ENCODE results near the gene GNAL. TPM values are rescaled to one million over a fixed set of nuclear protein-coding genes. Genes with fewer than 3 reads are reported as not detected.

GNAL gene
- total RNA-seq, 6 experiments from 2014 or later, result 0.09 to 0.21 (median 0.17) TPM

GRCh38 chr18:11775436-11776174 lies 86.5 kb downstream of the GNAL start:
- Mint-ChIP-seq H3K4me3 (no peak overlapping the region), H3K27ac (no peak overlapping the region), H3K4me1 (ENCODE audit: low read depth) (no peaks in the 10 kb centered on the region), H3K36me3 (ENCODE audit: low read depth) (no peaks in the 10 kb centered on the region), H3K9me3 (no peaks in the 10 kb centered on the region), H3K27me3 (ENCODE audit: insufficient read depth) (peaks cover 26% of the 10 kb centered on the region)
- TF ChIP-seq CTCF (IDR thresholded peaks at IDR 0.05), result no peak
- no peak for DNase-seq

GRCh38 chr18:11780042-11780441 lies 91.0 kb downstream of the GNAL start:
- Mint-ChIP-seq H3K4me1 (ENCODE audit: low read depth) (no peaks in the 10 kb centered on the region), H3K4me3 (no peak overlapping the region), H3K9me3 (no peaks in the 10 kb centered on the region), H3K27ac (no peak overlapping the region), H3K36me3 (ENCODE audit: low read depth) (no peaks in the 10 kb centered on the region), H3K27me3 (ENCODE audit: insufficient read depth) (peaks cover 18% of the 10 kb centered on the region)
- DNase-seq, result no peak
- TF ChIP-seq CTCF (IDR thresholded peaks at IDR 0.05), result no peak

DNA sequence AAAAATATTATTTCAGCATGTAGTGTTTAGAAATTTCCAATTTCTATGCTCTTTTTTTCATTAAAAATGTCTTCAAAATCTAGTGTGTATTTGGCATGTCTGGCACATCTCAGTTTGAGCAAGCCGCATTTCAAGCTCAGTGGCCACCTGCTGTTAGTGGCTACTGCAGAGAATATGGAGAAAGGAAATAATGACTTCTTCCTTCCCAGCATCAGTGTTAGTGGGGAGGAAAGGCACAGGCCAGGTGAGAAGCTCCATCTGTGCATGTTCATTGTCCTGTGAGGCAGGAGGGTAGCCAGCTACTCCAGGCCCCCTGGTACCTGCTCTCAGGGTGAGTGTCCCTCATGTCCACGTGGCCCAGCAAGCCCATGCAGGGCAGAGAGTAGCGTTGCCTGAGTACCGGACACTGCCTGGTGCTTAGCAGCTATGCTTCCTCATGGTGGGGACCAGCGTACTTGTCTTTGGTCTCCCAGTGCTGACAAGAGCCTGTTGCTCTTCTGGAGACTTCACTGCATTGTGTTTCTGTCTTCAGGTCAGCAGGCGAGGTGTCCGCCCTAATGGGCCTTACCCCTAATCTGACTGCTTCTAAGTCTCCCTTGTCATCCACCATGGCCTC lies 94.8 kb downstream of the GNAL start:
- H3K9me3 Mint-ChIP-seq, result no peaks in the 10 kb centered on the region
- H3K4me3 Mint-ChIP-seq, result no peak overlapping the region
- H3K4me1 Mint-ChIP-seq (ENCODE audit: low read depth), result no peaks in the 10 kb centered on the region
- no peak for DNase-seq
- no peak overlapping the region for H3K27ac Mint-ChIP-seq
- TF ChIP-seq CTCF (IDR thresholded peaks at IDR 0.05), result no peak
- H3K36me3 Mint-ChIP-seq (ENCODE audit: low read depth), result no peaks in the 10 kb centered on the region
- H3K27me3 Mint-ChIP-seq (ENCODE audit: insufficient read depth), result peaks cover 22% of the 10 kb centered on the region

DNA sequence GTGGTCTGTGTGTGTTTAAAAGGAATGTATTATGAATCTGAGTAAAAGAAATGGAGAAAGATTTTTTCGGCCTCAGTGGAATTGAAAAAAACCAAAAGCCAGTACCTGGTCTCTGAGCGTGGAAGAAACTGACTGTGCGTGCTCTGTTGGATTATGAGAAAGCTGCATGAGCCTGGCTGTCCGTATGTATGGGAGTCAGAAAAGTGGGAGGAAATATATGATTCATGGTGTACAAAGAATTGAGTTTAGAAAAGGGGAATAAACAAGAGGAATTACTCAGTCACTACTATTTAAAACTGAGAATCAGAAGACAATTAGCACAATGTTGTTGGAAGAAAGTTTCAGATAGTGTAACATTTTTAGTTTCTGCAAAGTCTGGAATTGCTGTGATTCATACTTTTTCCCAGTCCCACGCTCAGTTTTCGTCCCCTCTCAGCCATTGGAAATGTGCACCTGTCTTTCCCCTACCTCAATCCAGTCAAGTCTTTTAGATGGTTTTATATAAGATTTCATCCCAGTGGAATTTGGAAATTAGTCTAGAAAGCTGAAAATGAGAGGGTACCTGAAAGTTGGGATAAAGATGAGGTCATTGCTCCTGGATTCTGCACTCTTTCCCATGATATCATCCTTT lies 95.7 kb downstream of the GNAL start:
- Mint-ChIP-seq H3K27me3 (ENCODE audit: insufficient read depth) (peaks cover 18% of the 10 kb centered on the region), H3K4me1 (ENCODE audit: low read depth) (no peaks in the 10 kb centered on the region), H3K36me3 (ENCODE audit: low read depth) (no peaks in the 10 kb centered on the region), H3K4me3 (no peak overlapping the region), H3K27ac (no peak overlapping the region), H3K9me3 (no peaks in the 10 kb centered on the region)
- no peak for TF ChIP-seq CTCF (IDR thresholded peaks at IDR 0.05)
- no peak for DNase-seq

GRCh38 chr18:11785444-11786055 lies 96.5 kb downstream of the GNAL start:
- H3K27me3 Mint-ChIP-seq (ENCODE audit: insufficient read depth), result peaks cover 20% of the 10 kb centered on the region
- H3K9me3 Mint-ChIP-seq, result no peaks in the 10 kb centered on the region
- no peak for DNase-seq
- H3K27ac Mint-ChIP-seq, result no peak overlapping the region
- no peak overlapping the region for H3K4me3 Mint-ChIP-seq
- TF ChIP-seq CTCF (IDR thresholded peaks at IDR 0.05), result no peak
- no peaks in the 10 kb centered on the region for H3K4me1 Mint-ChIP-seq (ENCODE audit: low read depth)
- no peaks in the 10 kb centered on the region for H3K36me3 Mint-ChIP-seq (ENCODE audit: low read depth)
